ENCODE measurements around the gene RBBP7.

GRCh38 chrX:16843208-16843909, 26.8 kb downstream of the RBBP7 start:
- TF ChIP-seq CTCF (IDR thresholded peaks at IDR 0.05) (no peak), POLR2A (IDR thresholded peaks at IDR 0.05) (no peak)

All from vagina (tissue), 2 donors.